Posterior vena cava (tissue), 2 donors: ENCODE data around the gene ABCB9. TPM values are rescaled to one million over a fixed set of nuclear protein-coding genes. Genes with fewer than 3 reads are reported as not detected.

Source experiments
- DNase-seq: peaks from one replicate; pipeline ENCODE4 v3.0.0-alpha.2; 2020; ENCODE audit warnings: low spot score
- intact Hi-C, 2 donors: fragments of 100-400 bp; cut with DNase I; formaldehyde crosslinking; loops; one replicate each; pipeline versions ENCODE4 v1.14.1 to v1.14.2; 2022 to 2023
- total RNA-seq, 2 donors: library from RNA; stranded (reverse); fragmentation: NEBNext Ultra II Directional; extraction: Animal tissue kit (Norgen Biotek cat#: 25700); gene quantifications; one replicate each; pipeline ENCODE4 v1.2.1, GENCODE V29; 2021
- donor health status: DM: yes; HTN: yes; CAD: no.
- donor health status: DM: yes; HTN: yes; CAD: no.

ABCB9 gene
- total RNA-seq, 2 donors from 2014 or later: 3.4 to 5.3 TPM

DNA sequence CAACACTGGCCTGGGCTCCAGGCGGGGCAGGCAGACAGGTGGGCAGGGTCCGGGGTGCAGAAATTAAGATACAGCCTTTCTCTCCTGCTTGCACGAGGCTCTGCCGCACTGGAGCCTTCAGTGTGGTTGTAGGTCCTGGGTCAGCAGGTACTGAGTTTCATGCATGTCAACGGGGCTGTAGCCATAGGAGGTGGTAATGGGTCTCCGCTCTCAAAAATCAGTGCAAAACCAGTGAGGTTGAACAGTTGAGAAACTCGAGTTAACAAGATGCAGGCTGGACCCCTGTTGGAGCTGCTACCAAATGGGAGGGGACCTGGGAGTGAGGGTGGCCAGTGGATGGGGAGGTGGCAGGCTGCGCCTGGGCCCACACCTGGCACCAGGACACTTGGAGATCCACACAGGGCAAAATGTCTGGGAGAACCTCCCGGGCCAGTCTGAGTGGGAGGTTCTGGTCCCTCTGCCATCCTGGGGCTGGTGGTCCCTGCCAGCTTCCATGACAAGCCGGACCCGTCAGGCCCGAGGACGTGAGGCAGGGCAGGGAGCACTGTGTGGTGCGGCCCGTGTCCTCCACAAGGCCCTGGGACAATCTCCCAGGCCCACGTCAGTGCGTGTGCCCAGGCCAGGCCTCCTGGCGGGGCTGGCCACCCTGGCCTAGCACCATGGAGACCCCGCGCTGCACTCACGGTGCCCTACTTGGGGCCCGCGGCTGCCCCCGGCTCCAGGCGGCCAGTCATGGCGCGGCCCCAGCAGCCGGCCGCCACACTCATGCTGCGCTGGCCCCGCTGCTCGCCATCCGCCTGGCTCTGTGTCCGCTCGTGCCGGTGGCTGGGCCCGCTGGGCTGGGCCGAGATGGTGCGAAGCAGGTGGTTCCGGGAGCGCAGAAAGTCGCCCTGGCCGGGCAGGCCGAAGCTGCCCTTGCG lies 19.3 kb upstream of the ABCB9 start:
- DNase-seq: no peak
- intact Hi-C loops: loop anchor here in 1 of 2 donors (5.0 kb wide), 1 partner anchor 52 kb away; no protein-coding TSS in a partner anchor

DNA sequence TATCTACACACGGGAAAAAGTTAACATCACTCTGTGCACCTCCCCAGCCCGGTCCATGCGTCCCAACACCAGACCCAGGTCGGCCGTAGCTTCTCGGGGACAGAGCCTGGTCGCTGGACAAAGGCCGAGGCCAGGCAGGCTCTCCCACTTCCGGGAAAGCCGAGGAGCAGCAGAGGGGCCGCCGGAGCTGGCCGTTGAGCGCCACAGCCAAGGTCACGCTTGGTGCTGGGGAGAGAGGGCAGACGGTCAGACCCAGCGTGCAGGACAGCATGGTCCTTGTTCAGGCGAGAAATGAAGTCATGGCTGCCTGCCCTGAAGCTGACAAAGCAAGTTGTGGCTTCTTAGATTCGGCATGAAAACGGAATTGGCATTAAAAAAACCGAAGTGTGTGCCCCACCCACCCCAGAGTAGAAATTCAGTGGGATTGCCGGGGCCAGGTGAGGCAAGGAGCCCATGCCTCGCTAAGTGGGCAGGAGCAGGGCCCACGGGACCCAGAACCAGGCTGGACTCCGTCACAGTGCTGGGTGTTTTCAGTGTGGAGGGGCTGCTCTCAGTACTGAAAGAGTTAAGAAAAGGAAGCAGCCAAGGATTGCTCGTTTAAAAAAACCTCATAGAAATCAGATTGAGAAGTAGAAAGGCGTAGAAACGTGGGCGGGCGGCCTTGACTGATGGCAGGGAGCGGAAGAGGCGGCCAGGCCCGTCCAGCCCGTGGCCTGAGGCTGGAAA lies 18.5 kb upstream of the ABCB9 start:
- intact Hi-C loops: loop anchor here (5.0 kb wide), 2 partner anchors 53 to 253 kb away; no protein-coding TSS in a partner anchor
- peak; percentile 86 for DNase-seq

DNA sequence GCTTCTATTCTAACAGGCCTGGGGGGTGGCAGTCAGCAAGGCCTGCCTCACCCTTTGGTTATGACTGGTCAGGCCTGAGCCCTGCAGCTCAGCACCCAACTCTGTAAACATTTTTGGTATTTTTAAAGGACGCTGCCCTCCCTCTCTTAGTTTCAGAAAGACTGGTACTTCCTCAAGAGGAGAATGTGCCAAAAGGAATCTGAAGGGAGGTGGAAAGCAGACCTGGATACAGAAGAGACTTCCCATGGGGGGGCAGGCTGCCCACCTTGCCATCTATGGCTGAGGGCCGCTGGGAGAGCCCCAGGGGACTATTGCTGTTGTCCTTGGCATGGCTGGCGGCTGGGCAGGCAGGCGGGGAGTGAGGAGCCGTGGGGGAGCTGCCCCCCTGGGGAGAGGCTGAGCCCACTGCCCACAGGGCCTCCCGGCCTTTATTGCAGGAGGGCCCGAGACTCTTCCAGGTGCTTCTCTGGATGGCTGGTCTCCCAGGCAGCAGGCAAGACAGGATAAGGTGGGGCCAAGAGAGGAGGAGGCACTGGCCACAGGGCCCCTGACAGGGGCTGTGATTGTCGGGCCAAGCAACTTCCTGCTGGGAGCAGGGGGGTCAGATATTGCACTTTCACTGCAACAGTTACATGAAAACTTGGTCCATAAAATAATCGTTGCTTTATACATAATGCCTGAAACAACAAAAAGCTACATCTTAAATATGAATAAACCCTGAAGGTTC lies 17.7 kb upstream of the ABCB9 start:
- DNase-seq: no peak
- intact Hi-C loops: loop anchor here in 1 of 2 donors (5.0 kb wide), 1 partner anchor 253 kb away; no protein-coding TSS in a partner anchor

DNA sequence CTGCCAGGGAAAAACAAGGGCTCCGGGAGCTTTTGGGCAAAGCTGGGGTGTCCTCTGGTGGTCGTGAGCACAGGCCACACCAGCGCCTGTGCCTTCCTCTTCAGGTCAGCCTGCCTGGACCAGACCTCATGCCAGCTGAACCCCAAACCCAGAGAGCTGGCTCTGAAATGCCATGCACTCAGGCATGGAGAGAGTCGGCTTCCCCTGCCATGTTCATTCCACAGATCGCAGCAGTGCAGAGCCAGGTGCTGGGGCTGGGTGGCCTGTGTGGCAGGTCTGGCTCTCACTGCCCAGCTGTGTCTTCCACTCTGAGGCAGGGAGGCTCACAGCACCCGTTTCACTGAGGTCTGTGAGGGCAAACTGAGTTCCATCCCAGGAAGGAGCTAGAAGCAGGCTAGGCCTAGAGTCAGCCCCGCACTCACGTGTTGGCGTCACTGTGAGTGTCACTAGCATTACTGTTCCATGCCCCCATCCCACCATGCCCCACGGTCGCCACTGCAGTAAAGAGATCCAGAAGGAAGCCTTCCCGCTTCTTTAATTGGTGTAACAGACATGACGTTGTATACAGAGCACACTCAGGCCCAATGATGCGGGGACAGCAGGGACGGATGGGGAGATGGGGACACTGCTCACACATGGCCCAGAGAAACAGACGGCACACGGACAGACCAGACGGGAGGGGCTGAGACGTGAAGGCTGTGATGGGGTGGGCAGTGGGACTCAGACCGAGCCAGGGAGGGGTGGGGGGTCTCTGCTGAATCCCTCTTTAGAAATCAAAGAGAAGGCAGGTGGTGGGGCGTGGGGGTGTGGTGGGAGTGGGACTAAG lies 16.9 kb upstream of the ABCB9 start:
- DNase-seq: no peak
- intact Hi-C loops: loop anchor here in 1 of 2 donors (5.0 kb wide), 1 partner anchor 254 kb away; no protein-coding TSS in a partner anchor

DNA sequence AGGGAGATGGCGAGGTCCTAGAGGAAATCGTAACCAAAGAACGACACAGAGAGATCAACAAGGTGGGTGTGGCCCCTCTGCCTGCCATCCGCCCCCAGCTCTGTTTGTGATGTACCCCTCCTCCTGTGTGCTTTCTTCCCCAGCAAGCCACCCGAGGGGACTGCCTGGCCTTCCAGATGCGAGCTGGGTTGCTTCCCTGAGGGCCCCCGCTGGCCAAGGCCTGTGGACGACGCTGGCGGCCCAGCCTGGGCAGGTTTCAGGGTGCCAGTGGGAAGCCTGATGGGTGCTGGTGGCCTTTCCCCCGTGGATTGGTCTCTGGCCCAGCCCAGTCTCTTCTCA lies 16.2 kb upstream of the ABCB9 start:
- intact Hi-C loops: loop anchor here in 1 of 2 donors (5.0 kb wide), 1 partner anchor 255 kb away; no protein-coding TSS in a partner anchor
- DNase-seq: no peak

DNA sequence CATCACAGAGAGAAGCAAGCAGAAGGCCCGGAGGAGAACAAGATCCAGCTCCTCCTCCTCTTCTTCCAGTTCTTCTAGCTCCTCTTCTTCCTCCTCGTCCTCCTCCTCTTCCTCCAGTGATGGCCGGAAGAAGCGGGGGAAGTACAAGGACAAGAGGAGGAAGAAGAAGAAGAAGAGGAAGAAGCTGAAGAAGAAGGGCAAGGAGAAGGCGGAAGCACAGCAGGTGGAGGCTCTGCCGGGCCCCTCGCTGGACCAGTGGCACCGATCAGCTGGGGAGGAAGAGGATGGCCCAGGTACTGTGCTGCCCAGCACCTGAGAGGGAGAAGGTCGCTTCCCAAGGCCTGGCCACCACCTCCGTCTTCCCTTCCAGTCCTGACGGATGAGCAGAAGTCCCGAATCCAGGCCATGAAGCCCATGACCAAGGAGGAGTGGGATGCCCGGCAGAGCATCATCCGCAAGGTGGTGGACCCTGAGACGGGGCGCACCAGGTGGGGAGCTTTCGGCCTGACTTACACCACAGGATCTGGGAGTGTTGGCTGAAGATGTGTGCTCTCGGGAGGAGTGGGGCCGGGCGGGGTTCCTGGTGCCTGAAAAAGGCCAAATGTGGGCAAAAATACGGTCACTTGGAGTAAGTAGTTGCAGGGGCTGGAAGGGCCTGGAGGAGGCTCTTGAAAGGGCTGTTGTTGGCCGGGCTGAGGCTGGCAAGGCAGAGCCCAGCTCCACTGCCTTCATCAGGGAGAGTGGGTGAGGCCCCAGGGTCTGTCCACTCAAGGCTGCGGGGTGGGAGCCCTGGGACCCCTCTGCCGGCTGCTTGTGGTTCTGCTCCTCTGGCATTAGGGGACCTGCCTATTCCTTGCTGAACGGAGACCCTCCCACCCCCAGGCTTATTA lies 15.6 kb upstream of the ABCB9 start:
- DNase-seq: no peak
- intact Hi-C loops: loop anchor here in 1 of 2 donors (5.0 kb wide), 1 partner anchor 255 kb away; no protein-coding TSS in a partner anchor

DNA sequence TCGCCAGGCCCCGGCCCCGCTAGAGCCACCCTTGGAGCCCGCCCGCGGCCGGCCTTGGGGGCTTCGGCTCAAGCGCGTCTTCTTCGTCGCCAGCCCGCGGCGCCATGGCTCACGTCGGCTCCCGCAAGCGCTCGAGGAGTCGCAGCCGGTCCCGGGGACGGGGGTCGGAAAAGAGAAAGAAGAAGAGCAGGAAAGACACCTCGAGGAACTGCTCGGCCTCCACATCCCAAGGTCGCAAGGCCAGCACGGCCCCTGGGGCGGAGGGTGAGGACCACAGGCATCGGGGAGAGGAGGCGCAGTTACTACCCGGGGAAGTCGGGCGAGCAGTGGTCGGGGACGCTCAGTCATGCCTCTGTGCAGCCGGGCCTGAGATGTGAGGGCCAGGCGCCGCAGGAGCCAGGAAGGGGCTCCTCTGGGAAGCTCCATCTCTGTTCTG lies 14.8 kb upstream of the ABCB9 start:
- intact Hi-C loops: loop anchor here in 1 of 2 donors (5.0 kb wide), 1 partner anchor 256 kb away; no protein-coding TSS in a partner anchor
- no peak for DNase-seq

DNA sequence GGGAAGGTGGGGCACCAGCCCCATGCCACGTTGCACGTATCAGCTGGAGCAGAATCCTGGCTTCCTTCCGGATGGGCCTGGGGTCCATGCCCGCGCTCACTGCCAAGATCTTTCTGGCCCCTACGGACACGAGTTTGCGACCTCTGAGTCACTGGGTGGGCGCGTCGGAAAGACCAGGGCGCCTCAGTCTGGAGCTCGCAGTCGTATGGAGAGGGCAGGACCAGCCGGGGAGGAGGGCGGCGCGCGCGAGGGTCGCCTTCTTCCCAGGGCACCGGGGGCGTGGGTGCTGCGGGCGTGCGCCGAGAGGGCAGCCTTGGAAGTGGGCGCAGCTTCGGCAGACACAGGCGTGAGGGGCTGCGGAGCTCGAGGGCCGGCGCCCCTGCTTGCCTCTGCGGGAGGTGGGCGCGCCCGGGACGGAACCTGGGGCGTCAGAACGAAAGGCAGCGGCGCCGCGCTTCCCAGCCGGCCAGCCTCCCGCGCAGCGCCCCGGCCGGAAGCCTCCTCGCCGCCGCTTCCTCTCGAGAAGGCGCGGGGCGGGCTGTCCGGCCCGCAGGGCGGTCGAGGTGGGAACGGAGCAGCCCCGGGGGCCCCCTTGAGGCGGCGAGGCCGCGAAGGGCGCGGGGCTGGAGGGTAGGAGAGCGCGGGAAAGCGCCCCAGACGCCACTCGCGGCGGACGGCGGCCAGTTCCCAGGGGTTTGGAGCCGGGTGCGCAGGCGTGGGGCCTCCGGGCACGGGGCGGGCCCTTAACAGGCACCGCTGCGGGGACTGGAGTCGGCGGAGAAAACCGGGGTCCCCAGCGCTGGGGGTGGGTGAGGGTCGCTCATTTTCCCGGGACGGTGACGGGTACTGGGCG lies 14.1 kb upstream of the ABCB9 start, which contains the start of gene ARL6IP4:
Gene ARL6IP4, plus strand, starts transcription at position 499 of the 853 bp plus-strand sequence. CDS start 459 bp downstream, outside the sequence.
- DNase-seq: peak; percentile 90
- intact Hi-C loops: loop anchor here in 1 of 2 donors (5.0 kb wide), 1 partner anchor 257 kb away; no protein-coding TSS in a partner anchor

DNA sequence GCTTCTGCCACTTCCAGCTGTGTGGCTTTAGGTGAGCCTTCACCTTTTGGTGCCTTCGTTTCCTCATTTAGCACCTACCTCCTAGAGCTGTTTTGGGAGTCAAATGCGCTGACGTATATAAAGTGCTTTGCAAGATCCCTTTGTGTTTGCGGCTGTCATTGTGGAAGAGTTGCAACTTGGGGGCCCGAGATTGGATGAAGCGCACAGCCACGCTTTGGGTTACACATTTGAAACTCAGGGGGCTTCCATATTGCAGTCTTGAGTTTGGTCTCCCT lies 13.6 kb upstream of the ABCB9 start:
- intact Hi-C loops: loop anchor here (5.0 to 10.0 kb wide), 2 partner anchors 175 to 257 kb away; partner anchors contain the start of gene PITPNM2 (in 1 of the 2)
- no peak for DNase-seq

DNA sequence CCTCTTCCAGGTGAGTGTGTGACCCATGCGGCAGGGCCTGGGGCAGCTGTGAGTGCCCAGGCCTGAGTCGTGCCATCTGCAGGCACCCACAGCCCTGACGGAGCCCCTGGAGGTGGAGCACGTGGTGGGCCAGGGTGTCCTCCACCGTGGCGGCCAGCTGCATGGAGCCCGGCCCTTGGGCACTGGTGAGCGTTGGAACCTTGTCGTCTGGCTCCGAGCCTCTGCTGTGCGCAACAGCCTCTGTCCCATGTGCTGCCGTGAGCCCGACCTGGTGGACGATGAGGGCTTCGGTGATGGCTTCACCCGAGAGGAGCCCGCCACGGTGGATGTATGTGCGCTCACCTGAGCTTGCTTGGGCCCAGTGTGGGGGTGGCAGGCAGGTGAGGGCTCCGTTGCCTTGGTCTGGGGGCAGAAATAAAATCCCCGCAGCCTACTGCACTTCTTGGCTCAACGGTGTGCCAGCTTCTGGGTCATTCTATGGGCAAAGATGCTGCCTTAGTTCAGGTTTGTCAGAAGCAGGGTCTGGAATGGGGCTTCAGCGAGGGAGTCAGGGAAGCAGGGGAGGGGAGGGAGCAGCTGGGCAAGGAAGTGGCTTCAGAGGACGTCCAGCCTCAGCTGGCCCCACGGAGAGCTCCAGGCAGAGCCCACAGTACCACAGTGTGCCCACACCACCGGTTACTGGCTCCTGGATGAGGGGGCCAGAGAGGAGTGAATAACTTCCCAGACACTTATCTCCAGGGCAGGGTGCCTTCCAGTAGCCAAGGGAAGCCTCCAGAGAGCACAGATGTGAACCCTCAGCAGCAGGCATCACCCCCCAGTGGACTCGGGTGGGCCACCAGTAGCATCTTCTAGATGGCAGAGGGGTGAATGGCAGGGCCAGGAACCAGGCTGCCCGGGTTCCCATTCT lies 13.0 kb upstream of the ABCB9 start:
- intact Hi-C loops: loop anchor here in 1 of 2 donors (10.0 kb wide), 1 partner anchor 176 kb away; the partner anchor contains the start of gene PITPNM2
- DNase-seq: no peak

DNA sequence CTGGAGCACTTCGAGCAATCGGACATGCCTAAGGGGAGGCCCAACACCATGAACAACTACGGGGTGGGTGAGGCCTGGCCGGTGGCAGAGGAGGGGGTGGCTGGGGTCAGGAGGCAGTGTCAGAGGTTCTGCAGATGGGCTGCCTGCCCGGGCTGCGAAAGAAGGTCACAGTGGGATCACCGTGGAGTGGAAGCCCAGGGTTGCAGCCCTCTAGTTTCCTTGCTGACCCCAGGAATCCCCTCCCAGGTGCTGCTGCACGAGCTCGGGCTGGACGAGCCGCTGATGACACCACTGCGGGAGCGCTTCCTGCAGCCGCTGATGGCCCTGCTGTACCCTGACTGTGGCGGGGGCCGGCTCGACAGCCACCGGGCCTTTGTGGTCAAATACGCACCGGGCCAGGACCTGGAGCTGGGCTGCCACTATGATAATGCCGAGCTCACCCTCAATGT lies 12.3 kb upstream of the ABCB9 start:
- intact Hi-C loops: loop anchor here in 1 of 2 donors (10.0 kb wide), 1 partner anchor 176 kb away; the partner anchor contains the start of gene PITPNM2
- no peak for DNase-seq

DNA sequence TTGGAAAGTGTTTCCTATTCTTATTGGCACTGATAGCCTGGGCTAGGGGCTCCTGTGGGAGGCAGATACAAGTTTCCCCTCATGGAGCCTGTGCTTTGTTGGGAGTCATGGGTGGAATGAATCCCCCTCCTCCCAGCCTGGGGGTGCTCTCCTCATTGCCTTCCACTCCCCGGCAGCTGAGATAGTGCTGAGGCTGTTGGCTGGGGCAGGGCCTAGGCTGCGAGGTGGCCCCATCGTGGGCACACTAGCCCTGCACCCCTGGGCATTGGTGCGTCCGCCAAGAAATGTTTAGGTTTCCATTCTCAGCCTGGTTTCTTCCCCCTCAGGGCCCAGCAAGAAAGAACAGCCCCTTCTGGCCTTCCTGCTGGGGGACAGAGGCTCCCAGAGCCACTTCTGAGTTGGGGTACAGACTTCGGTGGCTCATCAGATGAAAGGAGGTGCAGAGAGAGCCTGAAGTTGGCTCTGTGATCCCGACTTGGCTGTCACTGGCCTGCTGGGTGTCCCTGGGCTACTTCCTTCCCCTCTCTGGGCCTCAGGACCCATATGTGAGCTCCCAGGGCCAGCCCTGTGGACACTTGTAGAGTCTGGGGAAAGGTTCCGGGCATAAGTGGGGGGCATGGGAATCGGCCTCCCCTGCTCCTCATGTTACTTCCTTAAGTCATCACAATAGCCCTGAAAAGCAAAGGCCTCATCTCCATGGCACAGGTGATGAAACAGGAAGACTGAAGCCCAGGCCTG lies 11.6 kb upstream of the ABCB9 start:
- intact Hi-C loops: loop anchor here in 1 of 2 donors (10.0 kb wide), 1 partner anchor 177 kb away; the partner anchor contains the start of gene PITPNM2
- no peak for DNase-seq

DNA sequence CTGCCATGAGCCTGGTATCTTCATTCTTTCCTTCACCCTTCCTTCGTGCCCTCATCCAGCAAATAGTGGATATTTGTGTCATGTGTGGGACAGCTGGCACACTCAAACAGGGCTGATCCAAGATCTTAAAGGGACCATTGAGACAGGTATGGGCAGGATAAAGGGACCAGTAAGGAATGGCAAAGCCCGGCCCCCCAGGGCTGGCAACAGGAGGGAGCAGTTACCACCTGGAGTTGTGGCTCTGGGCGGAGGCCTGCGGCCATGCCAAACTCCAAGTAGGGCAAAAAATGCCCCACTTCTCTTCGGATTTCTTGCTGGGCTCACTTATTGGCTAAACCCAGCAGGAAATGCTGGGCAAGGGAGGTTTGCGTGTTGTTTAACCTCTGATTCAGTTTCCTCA lies 10.9 kb upstream of the ABCB9 start:
- DNase-seq: no peak
- intact Hi-C loops: loop anchor here in 1 of 2 donors (10.0 kb wide), 1 partner anchor 178 kb away; the partner anchor contains the start of gene PITPNM2

DNA sequence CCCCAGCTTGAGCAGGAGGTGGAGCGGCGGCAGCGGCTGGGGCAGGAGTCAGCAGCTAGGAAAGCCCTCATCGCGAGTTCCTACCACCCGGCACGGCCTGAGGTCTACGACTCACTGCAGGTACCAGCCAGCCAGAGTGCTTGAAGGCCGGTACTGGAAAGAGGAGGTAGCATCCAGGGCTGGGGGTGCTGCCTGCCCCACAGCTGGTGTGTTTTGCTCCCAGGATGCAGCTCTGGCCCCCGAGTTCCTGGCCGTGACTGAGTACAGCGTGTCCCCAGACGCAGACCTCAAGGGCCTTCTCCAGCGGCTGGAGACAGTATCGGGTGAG lies 10.3 kb upstream of the ABCB9 start:
- DNase-seq: no peak

More for the DNA sequence above, 10.3 kb upstream of the ABCB9 start:
- intact Hi-C loops: loop anchor here in 1 of 2 donors (10.0 kb wide), 1 partner anchor 178 kb away; the partner anchor contains the start of gene PITPNM2
